ENCODE results near the gene GPR87.

- TF ChIP-seq, protein P1, sequence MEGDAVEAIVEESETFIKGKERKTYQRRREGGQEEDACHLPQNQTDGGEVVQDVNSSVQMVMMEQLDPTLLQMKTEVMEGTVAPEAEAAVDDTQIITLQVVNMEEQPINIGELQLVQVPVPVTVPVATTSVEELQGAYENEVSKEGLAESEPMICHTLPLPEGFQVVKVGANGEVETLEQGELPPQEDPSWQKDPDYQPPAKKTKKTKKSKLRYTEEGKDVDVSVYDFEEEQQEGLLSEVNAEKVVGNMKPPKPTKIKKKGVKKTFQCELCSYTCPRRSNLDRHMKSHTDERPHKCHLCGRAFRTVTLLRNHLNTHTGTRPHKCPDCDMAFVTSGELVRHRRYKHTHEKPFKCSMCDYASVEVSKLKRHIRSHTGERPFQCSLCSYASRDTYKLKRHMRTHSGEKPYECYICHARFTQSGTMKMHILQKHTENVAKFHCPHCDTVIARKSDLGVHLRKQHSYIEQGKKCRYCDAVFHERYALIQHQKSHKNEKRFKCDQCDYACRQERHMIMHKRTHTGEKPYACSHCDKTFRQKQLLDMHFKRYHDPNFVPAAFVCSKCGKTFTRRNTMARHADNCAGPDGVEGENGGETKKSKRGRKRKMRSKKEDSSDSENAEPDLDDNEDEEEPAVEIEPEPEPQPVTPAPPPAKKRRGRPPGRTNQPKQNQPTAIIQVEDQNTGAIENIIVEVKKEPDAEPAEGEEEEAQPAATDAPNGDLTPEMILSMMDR (IDR thresholded peaks at IDR 0.05) = no peak
- TF ChIP-seq POLR2A (IDR thresholded peaks at IDR 0.05) = no peak
Measured at GRCh38 chr3:151301787-151302186, 14.8 kb downstream of the GPR87 start.
